ENCODE results near the gene MEST.

MEST gene

DNA sequence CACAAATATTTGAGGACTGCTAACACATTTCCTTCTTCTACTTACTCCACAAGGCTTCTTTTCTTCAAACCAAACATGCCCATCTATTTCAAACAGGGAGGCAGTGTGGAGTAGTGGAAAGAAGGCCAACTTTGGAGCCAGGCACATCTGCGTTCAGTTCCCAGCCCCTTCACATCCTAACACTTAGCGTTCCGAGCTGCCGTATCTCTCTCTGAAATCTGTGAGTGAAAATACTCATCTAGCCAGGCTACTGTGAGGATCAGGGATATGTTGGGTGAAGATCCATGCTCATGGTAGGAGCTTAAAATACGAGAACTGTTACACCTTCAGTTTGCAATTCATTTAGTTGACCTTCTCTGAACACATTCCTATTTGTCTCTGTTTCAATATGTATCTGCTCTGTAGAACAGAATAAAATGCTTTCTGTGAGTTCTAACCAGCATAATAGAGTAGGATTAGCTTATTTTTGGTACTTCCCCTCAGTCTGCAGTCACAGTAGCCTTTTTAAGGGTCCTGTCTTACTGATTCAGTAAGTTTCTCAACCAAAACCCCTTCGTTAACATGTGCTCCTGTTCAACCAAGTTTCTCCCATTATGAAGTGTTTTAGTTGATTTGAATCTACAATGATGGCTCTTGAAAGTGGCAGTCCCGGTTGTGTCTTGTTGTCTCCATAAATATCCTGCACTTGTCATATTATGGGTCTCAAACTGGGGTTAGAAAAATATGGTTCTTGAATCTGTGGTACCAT is 3.3 kb upstream of the MEST start:
- H3K27ac ChIP-seq, result no peak overlapping the region
- H3K9ac ChIP-seq (ENCODE audit: insufficient read length), result no peak overlapping the region
- H3K4me3 ChIP-seq, result no peak overlapping the region
- DNase-seq (ENCODE audit: low read depth, low spot score), result no peak
- H3K36me3 ChIP-seq (ENCODE audit: insufficient read depth, low read length), result no peaks in the 10 kb centered on the region
- TF ChIP-seq POLR2AphosphoS5 (IDR thresholded peaks at IDR 0.05; ENCODE audit: borderline replicate concordance, low read depth, low read length) (no peak), FOXP2 (optimal IDR thresholded peaks at IDR 0.05; ENCODE audit: control extremely low read depth, extremely low read length, insufficient read depth) (no peak), EZH2 (IDR thresholded peaks at IDR 0.05) (no peak)
- no peaks in the 10 kb centered on the region for H3K9me3 ChIP-seq (ENCODE audit: low read depth, low read length)

- no peaks in the 10 kb centered on the region for H3K9me3 ChIP-seq (ENCODE audit: low read depth, low read length)
- no peak overlapping the region for H3K9ac ChIP-seq (ENCODE audit: insufficient read length)
- no peak for DNase-seq (ENCODE audit: low read depth, low spot score)
- no peak overlapping the region for H3K27ac ChIP-seq
- H3K36me3 ChIP-seq (ENCODE audit: insufficient read depth, low read length), result no peaks in the 10 kb centered on the region
- TF ChIP-seq FOXP2 (optimal IDR thresholded peaks at IDR 0.05; ENCODE audit: control extremely low read depth, extremely low read length, insufficient read depth), result no peak
- TF ChIP-seq EZH2 (IDR thresholded peaks at IDR 0.05), result no peak
- no peak for TF ChIP-seq POLR2AphosphoS5 (IDR thresholded peaks at IDR 0.05; ENCODE audit: borderline replicate concordance, low read depth, low read length)
- no peak overlapping the region for H3K4me3 ChIP-seq
These were observed 2.5 kb upstream of the MEST start for GRCh38 chr7:130489140-130489983.

GRCh38 chr7:130490311-130490791 is 1.5 kb upstream of the MEST start:
- no peak overlapping the region for H3K4me3 ChIP-seq
- no peak for DNase-seq (ENCODE audit: low read depth, low spot score)
- TF ChIP-seq POLR2AphosphoS5 (IDR thresholded peaks at IDR 0.05; ENCODE audit: borderline replicate concordance, low read depth, low read length) (no peak), FOXP2 (optimal IDR thresholded peaks at IDR 0.05; ENCODE audit: control extremely low read depth, extremely low read length, insufficient read depth) (no peak), EZH2 (IDR thresholded peaks at IDR 0.05) (no peak)
- H3K27ac ChIP-seq, result no peak overlapping the region
- no peaks in the 10 kb centered on the region for H3K36me3 ChIP-seq (ENCODE audit: insufficient read depth, low read length)
- H3K9me3 ChIP-seq (ENCODE audit: low read depth, low read length), result no peaks in the 10 kb centered on the region
- no peak overlapping the region for H3K9ac ChIP-seq (ENCODE audit: insufficient read length)

GRCh38 chr7:130490888-130491804 is 739 bp upstream of the MEST start:
- peak overlapping the region; percentile 75 for H3K4me3 ChIP-seq
- TF ChIP-seq POLR2AphosphoS5 (IDR thresholded peaks at IDR 0.05; ENCODE audit: borderline replicate concordance, low read depth, low read length), result no peak
- no peak for TF ChIP-seq FOXP2 (optimal IDR thresholded peaks at IDR 0.05; ENCODE audit: control extremely low read depth, extremely low read length, insufficient read depth)
- TF ChIP-seq EZH2 (IDR thresholded peaks at IDR 0.05), result no peak
- no peak overlapping the region for H3K27ac ChIP-seq

GRCh38 chr7:130492523-130493274 is 814 bp downstream of the MEST start:
- Histone ChIP-seq H3K4me3 (peak overlapping the region; percentile 75), H3K9me3 (ENCODE audit: low read depth, low read length) (no peaks in the 10 kb centered on the region), H3K9ac (ENCODE audit: insufficient read length) (no peak overlapping the region), H3K36me3 (ENCODE audit: insufficient read depth, low read length) (no peaks in the 10 kb centered on the region), H3K27ac (no peak overlapping the region)
- TF ChIP-seq POLR2AphosphoS5 (IDR thresholded peaks at IDR 0.05; ENCODE audit: borderline replicate concordance, low read depth, low read length), result no peak
- no peak for TF ChIP-seq EZH2 (IDR thresholded peaks at IDR 0.05)
- no peak for TF ChIP-seq FOXP2 (optimal IDR thresholded peaks at IDR 0.05; ENCODE audit: control extremely low read depth, extremely low read length, insufficient read depth)
- DNase-seq (ENCODE audit: low read depth, low spot score), result no peak

More at GRCh38 chr7:130490888-130491804, 739 bp upstream of the MEST start:
- DNase-seq (ENCODE audit: low read depth, low spot score), result no peak
- H3K9ac ChIP-seq (ENCODE audit: insufficient read length), result no peak overlapping the region
- H3K36me3 ChIP-seq (ENCODE audit: insufficient read depth, low read length), result no peaks in the 10 kb centered on the region
- no peaks in the 10 kb centered on the region for H3K9me3 ChIP-seq (ENCODE audit: low read depth, low read length)

DNA sequence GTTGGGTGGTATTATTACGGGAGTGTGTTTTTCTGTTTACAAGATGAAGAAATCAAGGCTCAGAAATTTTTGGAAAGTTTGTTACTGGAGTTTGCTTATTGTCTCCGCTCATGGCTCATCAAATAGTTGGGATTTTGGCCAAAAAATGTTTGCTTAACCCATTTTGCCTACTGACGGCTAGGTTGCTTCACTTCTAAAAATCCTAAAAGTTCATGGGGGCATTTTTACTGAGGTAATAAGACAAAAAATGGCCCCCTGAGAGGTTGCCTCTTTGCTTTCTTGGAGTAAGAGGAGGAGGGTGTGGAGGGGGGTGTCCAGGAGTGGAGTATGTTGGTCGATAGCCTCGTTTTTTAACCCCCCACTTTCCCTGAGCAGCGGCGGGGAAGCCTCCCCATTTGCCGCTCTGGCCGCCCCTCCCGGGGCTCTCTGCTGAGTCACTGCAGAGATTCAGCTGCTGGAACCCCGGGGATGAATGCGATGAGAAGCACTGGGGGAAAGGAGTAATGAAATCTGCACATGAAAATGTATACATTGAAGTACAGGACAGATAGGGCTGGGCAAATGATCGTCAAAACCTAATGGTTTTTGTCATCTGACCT is 1.5 kb downstream of the MEST start:
- H3K9me3 ChIP-seq (ENCODE audit: low read depth, low read length), result no peaks in the 10 kb centered on the region
- H3K4me3 ChIP-seq, result no peak overlapping the region
- H3K36me3 ChIP-seq (ENCODE audit: insufficient read depth, low read length), result no peaks in the 10 kb centered on the region
- no peak overlapping the region for H3K9ac ChIP-seq (ENCODE audit: insufficient read length)
- TF ChIP-seq FOXP2 (optimal IDR thresholded peaks at IDR 0.05; ENCODE audit: control extremely low read depth, extremely low read length, insufficient read depth) (no peak), EZH2 (IDR thresholded peaks at IDR 0.05) (no peak), POLR2AphosphoS5 (IDR thresholded peaks at IDR 0.05; ENCODE audit: borderline replicate concordance, low read depth, low read length) (no peak)
- H3K27ac ChIP-seq, result no peak overlapping the region
- DNase-seq (ENCODE audit: low read depth, low spot score), result no peak

DNA sequence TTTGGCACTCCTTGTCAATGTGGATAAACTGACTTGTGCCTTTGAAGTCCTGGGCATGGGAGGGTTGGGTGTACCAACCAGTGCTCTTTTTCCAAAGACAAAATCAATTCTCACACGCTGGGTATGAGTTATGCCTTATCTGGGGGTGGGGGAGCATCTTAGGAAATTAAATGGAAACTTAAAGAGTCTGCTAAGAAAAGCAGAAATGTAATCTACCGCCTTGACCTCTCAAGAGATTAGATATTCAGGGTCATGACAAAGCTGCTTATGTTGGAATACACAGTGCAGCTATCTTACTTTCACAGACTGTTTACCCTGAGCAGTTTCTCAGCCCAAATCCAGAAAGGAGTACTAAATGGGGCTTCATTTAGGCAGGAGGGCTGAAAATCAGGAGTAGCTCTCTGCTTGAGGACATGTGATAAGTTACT is 2.6 kb downstream of the MEST start:
- no peaks in the 10 kb centered on the region for H3K9me3 ChIP-seq (ENCODE audit: low read depth, low read length)
- H3K27ac ChIP-seq, result no peak overlapping the region
- TF ChIP-seq FOXP2 (optimal IDR thresholded peaks at IDR 0.05; ENCODE audit: control extremely low read depth, extremely low read length, insufficient read depth) (no peak), EZH2 (IDR thresholded peaks at IDR 0.05) (no peak), POLR2AphosphoS5 (IDR thresholded peaks at IDR 0.05; ENCODE audit: borderline replicate concordance, low read depth, low read length) (no peak)
- no peak for DNase-seq (ENCODE audit: low read depth, low spot score)
- H3K9ac ChIP-seq (ENCODE audit: insufficient read length), result no peak overlapping the region
- H3K36me3 ChIP-seq (ENCODE audit: insufficient read depth, low read length), result no peaks in the 10 kb centered on the region
- no peak overlapping the region for H3K4me3 ChIP-seq

Measured in SK-N-MC (cell line).